HepG2 (cell line): ENCODE measurements around the gene SYNE1. TPM values are rescaled to one million over a fixed set of nuclear protein-coding genes. Genes with fewer than 3 reads are reported as not detected.
A peak's percentile ranks its signal among the peaks of the same experiment; 100 is the strongest.

Source experiments
- ARID2 ChIP-seq: sonication (generic); formaldehyde crosslinking; IDR thresholded peaks from 2 replicates; pipeline ENCODE4 v1.8.1; 2022; ENCODE audit warnings: mild to moderate bottlenecking, missing genetic modification reagents, borderline replicate concordance
- ARNT ChIP-seq: fragments of 450-650 bp; IDR thresholded peaks from 2 replicates; pipeline ENCODE4 v1.6.1; 2017
- ATF7-NPFF ChIP-seq: sonication (generic); formaldehyde crosslinking; IDR thresholded peaks from 2 replicates; pipeline ENCODE4 v1.8.1; 2023; ENCODE audit warnings: mild to moderate bottlenecking, low read depth, missing genetic modification reagents, moderate library complexity
- HDAC2 ChIP-seq: sonication (generic); formaldehyde crosslinking; IDR thresholded peaks from 2 replicates; pipeline ENCODE4 v1.4.0; 2020; ENCODE audit warnings: missing genetic modification reagents
- NFE2 ChIP-seq: sonication (generic); formaldehyde crosslinking; IDR thresholded peaks from 2 replicates; pipeline ENCODE4 v1.4.0; 2020; ENCODE audit warnings: missing genetic modification reagents
- SKI ChIP-seq: fragments of 450-650 bp; IDR thresholded peaks from one replicate; pipeline ENCODE4 v1.6.1; 2018; ENCODE audit warnings: mild to moderate bottlenecking; ENCODE audit not compliant: partially characterized antibody
- THYN1 ChIP-seq: sonication (generic); formaldehyde crosslinking; IDR thresholded peaks from 2 replicates; pipeline ENCODE4 v1.8.1; 2023; ENCODE audit warnings: low read depth, mild to moderate bottlenecking, moderate library complexity, missing genetic modification reagents, borderline replicate concordance
- ZBTB7B ChIP-seq: sonication (generic); formaldehyde crosslinking; IDR thresholded peaks from 2 replicates; pipeline ENCODE4 v1.4.0; 2020; ENCODE audit warnings: missing genetic modification reagents
- ZIK1 ChIP-seq: sonication (generic); formaldehyde crosslinking; IDR thresholded peaks from 2 replicates; pipeline ENCODE4 v1.5.0; 2020; ENCODE audit warnings: mild to moderate bottlenecking, low read depth, missing genetic modification reagents, borderline replicate concordance
- ZNF235 ChIP-seq: sonication (generic); formaldehyde crosslinking; IDR thresholded peaks from 2 replicates; pipeline ENCODE4 v1.8.1; 2023; ENCODE audit warnings: mild to moderate bottlenecking, missing genetic modification reagents, borderline replicate concordance
- ZNF672 ChIP-seq: sonication (generic); formaldehyde crosslinking; IDR thresholded peaks from 2 replicates; pipeline ENCODE4 v1.8.1; 2022; ENCODE audit warnings: missing genetic modification reagents
- ZSCAN30 ChIP-seq: sonication (generic); formaldehyde crosslinking; IDR thresholded peaks from 2 replicates; pipeline ENCODE4 v1.5.0; 2020; ENCODE audit warnings: mild to moderate bottlenecking, missing genetic modification reagents
- ZSCAN9 ChIP-seq: IDR thresholded peaks from 2 replicates; pipeline ENCODE4 v1.6.1; 2016; ENCODE audit warnings: borderline replicate concordance
- polyA plus RNA-seq, 8 experiments: library from polyadenylated mRNA; depleted of rRNA in 3 of 8; stranded (reverse) in 7 of 8; unstranded in 1 of 8; fragments of >200 nt; fragmentation: Illumina TruSeq in 4 of 8; extraction: Trizol in 4 of 8; gene quantifications; 2 replicates each; pipeline versions ENCODE4 v1.2.1 to v1.2.3, GENCODE V29; 2011 to 2016; ENCODE audit warnings: low read depth in 4 of 8, missing spikeins in 1 of 8, mixed read lengths in 1 of 8; ENCODE audit not compliant: insufficient read depth in 1 of 8
- total RNA-seq, 5 experiments: library from RNA; depleted of rRNA; stranded (reverse); fragments of >200 nt; fragmentation: Illumina TruSeq; extraction: Trizol; gene quantifications; 2 replicates each; pipeline ENCODE4 v1.2.3, GENCODE V29; 2016; ENCODE audit warnings: low read depth in 1 of 5
- TF ChIP-seq, protein P1 (sequence below): sonication (generic); formaldehyde crosslinking; IDR thresholded peaks from 2 replicates; pipeline ENCODE4 v1.4.0; 2020; ENCODE audit warnings: missing genetic modification reagents, borderline replicate concordance
- TF ChIP-seq, protein P2 (sequence below): sonication (generic); formaldehyde crosslinking; IDR thresholded peaks from 2 replicates; pipeline ENCODE4 v1.4.0; 2020; ENCODE audit warnings: missing genetic modification reagents, borderline replicate concordance
- TF ChIP-seq, protein P3 (sequence below): sonication (generic); formaldehyde crosslinking; IDR thresholded peaks from 2 replicates; pipeline ENCODE4 v1.8.0; 2022; ENCODE audit warnings: missing genetic modification reagents, mild to moderate bottlenecking, moderate library complexity, borderline replicate concordance
- TF ChIP-seq, protein P4 (sequence below): sonication (generic); formaldehyde crosslinking; IDR thresholded peaks from 2 replicates; pipeline ENCODE4 v1.5.0; 2020; ENCODE audit warnings: mild to moderate bottlenecking, missing genetic modification reagents, borderline replicate concordance

SYNE1 gene
- total and polyA plus RNA-seq, 2 of the 13 experiments (the other 11 are each of a cell fraction or from before 2014, with no cell fraction given): 5.5 to 15.9 TPM

DNA sequence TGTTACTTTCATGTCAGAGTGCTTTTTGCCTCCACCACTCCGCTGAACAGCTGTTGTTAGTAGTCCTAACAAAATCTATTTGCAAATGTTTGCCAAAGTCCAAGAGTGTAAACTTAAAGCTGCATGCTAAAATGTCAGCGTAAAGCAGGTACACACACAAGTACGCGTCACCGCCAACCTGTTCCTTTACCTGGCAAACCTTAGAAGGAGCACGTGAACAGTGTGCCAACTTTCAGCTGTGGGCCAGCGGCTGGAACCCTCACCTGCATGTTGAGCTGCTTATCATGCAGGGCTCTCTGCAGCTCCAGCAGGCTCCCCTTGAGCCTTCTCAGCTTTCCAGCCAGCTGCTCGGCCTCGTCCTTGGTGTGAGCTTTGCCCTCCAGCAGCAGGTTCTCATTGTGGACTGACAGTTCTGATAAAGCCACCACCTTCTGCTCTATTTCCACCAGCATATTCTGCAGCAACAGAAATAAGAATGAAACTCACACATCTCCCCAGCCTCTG lies 359.3 kb downstream of the SYNE1 start (continued):
- TF ChIP-seq, protein P1, sequence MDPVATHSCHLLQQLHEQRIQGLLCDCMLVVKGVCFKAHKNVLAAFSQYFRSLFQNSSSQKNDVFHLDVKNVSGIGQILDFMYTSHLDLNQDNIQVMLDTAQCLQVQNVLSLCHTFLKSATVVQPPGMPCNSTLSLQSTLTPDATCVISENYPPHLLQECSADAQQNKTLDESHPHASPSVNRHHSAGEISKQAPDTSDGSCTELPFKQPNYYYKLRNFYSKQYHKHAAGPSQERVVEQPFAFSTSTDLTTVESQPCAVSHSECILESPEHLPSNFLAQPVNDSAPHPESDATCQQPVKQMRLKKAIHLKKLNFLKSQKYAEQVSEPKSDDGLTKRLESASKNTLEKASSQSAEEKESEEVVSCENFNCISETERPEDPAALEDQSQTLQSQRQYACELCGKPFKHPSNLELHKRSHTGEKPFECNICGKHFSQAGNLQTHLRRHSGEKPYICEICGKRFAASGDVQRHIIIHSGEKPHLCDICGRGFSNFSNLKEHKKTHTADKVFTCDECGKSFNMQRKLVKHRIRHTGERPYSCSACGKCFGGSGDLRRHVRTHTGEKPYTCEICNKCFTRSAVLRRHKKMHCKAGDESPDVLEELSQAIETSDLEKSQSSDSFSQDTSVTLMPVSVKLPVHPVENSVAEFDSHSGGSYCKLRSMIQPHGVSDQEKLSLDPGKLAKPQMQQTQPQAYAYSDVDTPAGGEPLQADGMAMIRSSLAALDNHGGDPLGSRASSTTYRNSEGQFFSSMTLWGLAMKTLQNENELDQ: no peak
- TF ChIP-seq, protein P2, sequence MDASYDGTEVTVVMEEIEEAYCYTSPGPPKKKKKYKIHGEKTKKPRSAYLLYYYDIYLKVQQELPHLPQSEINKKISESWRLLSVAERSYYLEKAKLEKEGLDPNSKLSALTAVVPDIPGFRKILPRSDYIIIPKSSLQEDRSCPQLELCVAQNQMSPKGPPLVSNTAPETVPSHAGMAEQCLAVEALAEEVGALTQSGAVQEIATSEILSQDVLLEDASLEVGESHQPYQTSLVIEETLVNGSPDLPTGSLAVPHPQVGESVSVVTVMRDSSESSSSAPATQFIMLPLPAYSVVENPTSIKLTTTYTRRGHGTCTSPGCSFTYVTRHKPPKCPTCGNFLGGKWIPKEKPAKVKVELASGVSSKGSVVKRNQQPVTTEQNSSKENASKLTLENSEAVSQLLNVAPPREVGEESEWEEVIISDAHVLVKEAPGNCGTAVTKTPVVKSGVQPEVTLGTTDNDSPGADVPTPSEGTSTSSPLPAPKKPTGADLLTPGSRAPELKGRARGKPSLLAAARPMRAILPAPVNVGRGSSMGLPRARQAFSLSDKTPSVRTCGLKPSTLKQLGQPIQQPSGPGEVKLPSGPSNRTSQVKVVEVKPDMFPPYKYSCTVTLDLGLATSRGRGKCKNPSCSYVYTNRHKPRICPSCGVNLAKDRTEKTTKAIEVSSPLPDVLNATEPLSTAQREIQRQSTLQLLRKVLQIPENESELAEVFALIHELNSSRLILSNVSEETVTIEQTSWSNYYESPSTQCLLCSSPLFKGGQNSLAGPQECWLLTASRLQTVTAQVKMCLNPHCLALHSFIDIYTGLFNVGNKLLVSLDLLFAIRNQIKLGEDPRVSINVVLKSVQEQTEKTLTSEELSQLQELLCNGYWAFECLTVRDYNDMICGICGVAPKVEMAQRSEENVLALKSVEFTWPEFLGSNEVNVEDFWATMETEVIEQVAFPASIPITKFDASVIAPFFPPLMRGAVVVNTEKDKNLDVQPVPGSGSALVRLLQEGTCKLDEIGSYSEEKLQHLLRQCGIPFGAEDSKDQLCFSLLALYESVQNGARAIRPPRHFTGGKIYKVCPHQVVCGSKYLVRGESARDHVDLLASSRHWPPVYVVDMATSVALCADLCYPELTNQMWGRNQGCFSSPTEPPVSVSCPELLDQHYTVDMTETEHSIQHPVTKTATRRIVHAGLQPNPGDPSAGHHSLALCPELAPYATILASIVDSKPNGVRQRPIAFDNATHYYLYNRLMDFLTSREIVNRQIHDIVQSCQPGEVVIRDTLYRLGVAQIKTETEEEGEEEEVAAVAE: 0 out of 2 replicates have a peak, but pooled peaks have one; percentile 59
- TF ChIP-seq ARID2 (CRISPR knock-in tag) (no peak), NFE2 (CRISPR knock-in tag) (no peak), THYN1 (CRISPR knock-in tag) (no peak), SKI (no peak), ATF7-NPFF (CRISPR knock-in tag) (no peak), ZIK1 (CRISPR knock-in tag) (no peak), ARNT (no peak), HDAC2 (peak; percentile 73; the same call in 1 of the 2 replicates), ZNF235 (CRISPR knock-in tag) (no peak), ZNF672 (no peak), ZBTB7B (CRISPR knock-in tag) (peak; percentile 39; the same call in 1 of the 2 replicates), ZSCAN9 (CRISPR knock-in tag) (peak; percentile 78; the same call in 1 of the 2 replicates), ZSCAN30 (CRISPR knock-in tag) (no peak)
- TF ChIP-seq, protein P3, sequence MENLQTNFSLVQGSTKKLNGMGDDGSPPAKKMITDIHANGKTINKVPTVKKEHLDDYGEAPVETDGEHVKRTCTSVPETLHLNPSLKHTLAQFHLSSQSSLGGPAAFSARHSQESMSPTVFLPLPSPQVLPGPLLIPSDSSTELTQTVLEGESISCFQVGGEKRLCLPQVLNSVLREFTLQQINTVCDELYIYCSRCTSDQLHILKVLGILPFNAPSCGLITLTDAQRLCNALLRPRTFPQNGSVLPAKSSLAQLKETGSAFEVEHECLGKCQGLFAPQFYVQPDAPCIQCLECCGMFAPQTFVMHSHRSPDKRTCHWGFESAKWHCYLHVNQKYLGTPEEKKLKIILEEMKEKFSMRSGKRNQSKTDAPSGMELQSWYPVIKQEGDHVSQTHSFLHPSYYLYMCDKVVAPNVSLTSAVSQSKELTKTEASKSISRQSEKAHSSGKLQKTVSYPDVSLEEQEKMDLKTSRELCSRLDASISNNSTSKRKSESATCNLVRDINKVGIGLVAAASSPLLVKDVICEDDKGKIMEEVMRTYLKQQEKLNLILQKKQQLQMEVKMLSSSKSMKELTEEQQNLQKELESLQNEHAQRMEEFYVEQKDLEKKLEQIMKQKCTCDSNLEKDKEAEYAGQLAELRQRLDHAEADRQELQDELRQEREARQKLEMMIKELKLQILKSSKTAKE: no peak
- TF ChIP-seq, protein P4, sequence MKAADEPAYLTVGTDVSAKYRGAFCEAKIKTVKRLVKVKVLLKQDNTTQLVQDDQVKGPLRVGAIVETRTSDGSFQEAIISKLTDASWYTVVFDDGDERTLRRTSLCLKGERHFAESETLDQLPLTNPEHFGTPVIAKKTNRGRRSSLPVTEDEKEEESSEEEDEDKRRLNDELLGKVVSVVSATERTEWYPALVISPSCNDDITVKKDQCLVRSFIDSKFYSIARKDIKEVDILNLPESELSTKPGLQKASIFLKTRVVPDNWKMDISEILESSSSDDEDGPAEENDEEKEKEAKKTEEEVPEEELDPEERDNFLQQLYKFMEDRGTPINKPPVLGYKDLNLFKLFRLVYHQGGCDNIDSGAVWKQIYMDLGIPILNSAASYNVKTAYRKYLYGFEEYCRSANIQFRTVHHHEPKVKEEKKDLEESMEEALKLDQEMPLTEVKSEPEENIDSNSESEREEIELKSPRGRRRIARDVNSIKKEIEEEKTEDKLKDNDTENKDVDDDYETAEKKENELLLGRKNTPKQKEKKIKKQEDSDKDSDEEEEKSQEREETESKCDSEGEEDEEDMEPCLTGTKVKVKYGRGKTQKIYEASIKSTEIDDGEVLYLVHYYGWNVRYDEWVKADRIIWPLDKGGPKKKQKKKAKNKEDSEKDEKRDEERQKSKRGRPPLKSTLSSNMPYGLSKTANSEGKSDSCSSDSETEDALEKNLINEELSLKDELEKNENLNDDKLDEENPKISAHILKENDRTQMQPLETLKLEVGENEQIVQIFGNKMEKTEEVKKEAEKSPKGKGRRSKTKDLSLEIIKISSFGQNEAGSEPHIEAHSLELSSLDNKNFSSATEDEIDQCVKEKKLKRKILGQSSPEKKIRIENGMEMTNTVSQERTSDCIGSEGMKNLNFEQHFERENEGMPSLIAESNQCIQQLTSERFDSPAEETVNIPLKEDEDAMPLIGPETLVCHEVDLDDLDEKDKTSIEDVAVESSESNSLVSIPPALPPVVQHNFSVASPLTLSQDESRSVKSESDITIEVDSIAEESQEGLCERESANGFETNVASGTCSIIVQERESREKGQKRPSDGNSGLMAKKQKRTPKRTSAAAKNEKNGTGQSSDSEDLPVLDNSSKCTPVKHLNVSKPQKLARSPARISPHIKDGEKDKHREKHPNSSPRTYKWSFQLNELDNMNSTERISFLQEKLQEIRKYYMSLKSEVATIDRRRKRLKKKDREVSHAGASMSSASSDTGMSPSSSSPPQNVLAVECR (CRISPR knock-in tag): peak; percentile 80
